ENCODE results near the gene SYNC. TPM values are rescaled to one million over a fixed set of nuclear protein-coding genes. Genes with fewer than 3 reads are reported as not detected.

The SYNC gene
- total RNA-seq, 6 donors from 2014 or later, result 12.0 to 33.5 (median 25.8) TPM

GRCh38 chr1:32748348-32748747 lies 45.8 kb upstream of the SYNC start:
- H3K4me1 ChIP-seq, result peaks cover 7 to 21% (median 11%) of the 10 kb centered on the region in 4 donors
- TF ChIP-seq EP300 (IDR thresholded peaks at IDR 0.05) (no peak), CTCF (IDR thresholded peaks at IDR 0.05) (no peak), POLR2AphosphoS5 (IDR thresholded peaks at IDR 0.05) (no peak), POLR2A (IDR thresholded peaks at IDR 0.05) (no peak)
- H3K27me3 ChIP-seq, result no peaks in the 10 kb centered on the region
- no peak overlapping the region for H3K4me3 ChIP-seq
- DNase-seq (no peak), ATAC-seq (ENCODE audit: low FRiP score in 2 of 2) (no peak)
- H3K27ac ChIP-seq, result no peak overlapping the region
- H3K36me3 ChIP-seq, result peaks cover 0 to 5% (median 0%) of the 10 kb centered on the region in 4 donors
- no peaks in the 10 kb centered on the region for H3K9me3 ChIP-seq
- 91 to 92% methylated on average over 4 of the region's 4 CpGs for WGBS, 2 donors

- Histone ChIP-seq H3K27ac (peak overlapping the region in 1 of 4 donors; percentile 19), H3K9me3 (no peaks in the 10 kb centered on the region), H3K4me1 (peaks cover 7 to 26% (median 21%) of the 10 kb centered on the region in 4 donors), H3K27me3 (no peaks in the 10 kb centered on the region), H3K36me3 (peaks cover 0 to 5% (median 0%) of the 10 kb centered on the region in 4 donors), H3K4me3 (no peak overlapping the region)
- DNase-seq, result no peak
- no peak for TF ChIP-seq CTCF (IDR thresholded peaks at IDR 0.05)
- no peak for TF ChIP-seq EP300 (IDR thresholded peaks at IDR 0.05)
- TF ChIP-seq POLR2A (IDR thresholded peaks at IDR 0.05), result no peak
- TF ChIP-seq POLR2AphosphoS5 (IDR thresholded peaks at IDR 0.05), result no peak
- 73 to 74% methylated on average over 9 of the region's 9 CpGs for WGBS, 2 donors
- no peak for ATAC-seq (ENCODE audit: low FRiP score in 2 of 2)
These were observed 43.6 kb upstream of the SYNC start for GRCh38 chr1:32746130-32746529.

- H3K4me3 ChIP-seq, result no peak overlapping the region
- peaks cover 13 to 32% (median 27%) of the 10 kb centered on the region in 4 donors for H3K4me1 ChIP-seq
- H3K27ac ChIP-seq, result peak overlapping the region in 1 of 4 donors; percentile 94
- DNase-seq, result no peak
- no peak for ATAC-seq (ENCODE audit: low FRiP score in 2 of 2)
- H3K9me3 ChIP-seq, result no peaks in the 10 kb centered on the region
- no peaks in the 10 kb centered on the region for H3K36me3 ChIP-seq
- no peaks in the 10 kb centered on the region for H3K27me3 ChIP-seq
- TF ChIP-seq POLR2AphosphoS5 (IDR thresholded peaks at IDR 0.05) (no peak), POLR2A (IDR thresholded peaks at IDR 0.05) (no peak)
These were observed 41.5 kb upstream of the SYNC start for GRCh38 chr1:32744071-32744425.

GRCh38 chr1:32743380-32744070 lies 41.0 kb upstream of the SYNC start:
- 43 to 47% methylated on average over 5 of the region's 6 CpGs for WGBS, 2 donors
- DNase-seq, result no peak
- no peaks in the 10 kb centered on the region for H3K9me3 ChIP-seq
- no peaks in the 10 kb centered on the region for H3K27me3 ChIP-seq
- peak overlapping the region; percentile 46 to 94 (median 88) for H3K27ac ChIP-seq
- TF ChIP-seq EP300 (IDR thresholded peaks at IDR 0.05) (no peak), POLR2AphosphoS5 (IDR thresholded peaks at IDR 0.05) (no peak), CTCF (IDR thresholded peaks at IDR 0.05) (no peak), POLR2A (IDR thresholded peaks at IDR 0.05) (no peak)
- H3K36me3 ChIP-seq, result no peaks in the 10 kb centered on the region
- peak in 1 of 2 donors; percentile 1 for ATAC-seq (ENCODE audit: low FRiP score in 2 of 2)
- H3K4me1 ChIP-seq, result peaks cover 13 to 32% (median 27%) of the 10 kb centered on the region in 4 donors
- peak overlapping the region in 3 of 4 donors; percentile 82 to 85 (median 84) for H3K4me3 ChIP-seq

- Histone ChIP-seq H3K36me3 (no peaks in the 10 kb centered on the region), H3K4me3 (peak overlapping the region in 3 of 4 donors; percentile 82 to 85 (median 84)), H3K27me3 (no peaks in the 10 kb centered on the region), H3K4me1 (peaks cover 13 to 32% (median 27%) of the 10 kb centered on the region in 4 donors), H3K27ac (peak overlapping the region; percentile 46 to 94 (median 88)), H3K9me3 (no peaks in the 10 kb centered on the region)
- peak in 1 of 2 donors; percentile 38 for DNase-seq
- TF ChIP-seq POLR2AphosphoS5 (IDR thresholded peaks at IDR 0.05) (no peak), EP300 (IDR thresholded peaks at IDR 0.05) (no peak), POLR2A (IDR thresholded peaks at IDR 0.05) (peak in 1 of 4 donors; percentile 24), CTCF (IDR thresholded peaks at IDR 0.05) (no peak)
- WGBS, 2 donors, result 32 to 61% methylated on average over 3 to 4 of the region's 4 CpGs
- peak in 1 of 2 donors; percentile 32 for ATAC-seq (ENCODE audit: low FRiP score in 2 of 2)
These were observed 40.4 kb upstream of the SYNC start for GRCh38 chr1:32742956-32743355.
